PC-9 (cell line): ENCODE measurements around the gene AGAP3. TPM values are rescaled to one million over a fixed set of nuclear protein-coding genes. Genes with fewer than 3 reads are reported as not detected.

Experiments
- BruUV-seq: library from RNA; stranded (reverse); fragments of 400-500 nt; replicated peaks from 2 replicates; lab custom pipeline; 2021; lab: Mats Ljungman, UMichigan
- CTCF ChIA-PET: fragments of 300-600 bp; sonication (Branson Sonifier 250); formaldehyde crosslinking; loops from one replicate; lab custom pipeline; 2022; ENCODE audit warnings: antibody characterized with exemption; lab: Charles Lee
- POLR2A ChIA-PET: fragments of 300-600 bp; sonication (Branson Sonifier 250); formaldehyde crosslinking; loops from one replicate; lab custom pipeline; 2022; ENCODE audit warnings: antibody characterized with exemption; ENCODE audit not compliant: unreplicated experiment; lab: Charles Lee
- DNase-seq, 2 experiments: peaks; one replicate each; pipeline versions ENCODE4 v3.0.0 to v3.0.0-alpha.2; 2015 to 2022; ENCODE audit warnings: mixed read lengths in 1 of 2
- H2AFZ ChIP-seq: fragments of 200-600 bp; sonication (generic); 2 replicates; pipeline ENCODE4 v1.8.1; 2017; ENCODE audit warnings: antibody characterized with exemption
- H3F3A ChIP-seq: fragments of 200-600 bp; sonication (generic); 2 replicates; pipeline ENCODE4 v1.8.1; 2017; ENCODE audit warnings: antibody characterized with exemption, mild to moderate bottlenecking, low read depth; ENCODE audit not compliant: insufficient read depth
- H3K27ac ChIP-seq: fragments of 200-600 bp; sonication (generic); 2 replicates; pipeline ENCODE4 v1.6.1; 2016; ENCODE audit warnings: mixed run types
- H3K27me3 ChIP-seq: fragments of 200-600 bp; sonication (generic); 2 replicates; pipeline ENCODE4 v1.6.1; 2016; ENCODE audit warnings: low read depth, mixed run types; ENCODE audit not compliant: insufficient read depth
- H3K36me3 ChIP-seq: fragments of 200-600 bp; sonication (generic); 2 replicates; pipeline ENCODE4 v1.6.1; 2016; ENCODE audit warnings: low read depth, mixed run types
- H3K4me1 ChIP-seq: fragments of 200-600 bp; sonication (generic); replicated peaks from 2 replicates; pipeline ENCODE4 v1.6.1; 2016; ENCODE audit warnings: mixed run types; ENCODE audit not compliant: insufficient read depth
- H3K4me2 ChIP-seq: fragments of 200-600 bp; sonication (generic); 2 replicates; pipeline ENCODE4 v1.6.1; 2017; ENCODE audit warnings: mixed run types
- H3K4me3 ChIP-seq: fragments of 200-600 bp; sonication (generic); 2 replicates; pipeline ENCODE4 v1.6.1; 2016; ENCODE audit warnings: mixed run types
- H3K79me2 ChIP-seq: fragments of 200-600 bp; sonication (generic); 2 replicates; pipeline ENCODE4 v1.6.1; 2017; ENCODE audit warnings: low read depth, mixed run types
- H3K9me2 ChIP-seq: fragments of 200-600 bp; sonication (generic); 2 replicates; pipeline ENCODE4 v1.8.1; 2017; ENCODE audit warnings: mild to moderate bottlenecking; ENCODE audit not compliant: insufficient read depth
- H3K9me3 ChIP-seq: fragments of 200-600 bp; sonication (generic); 2 replicates; pipeline ENCODE4 v1.8.1; 2016; ENCODE audit warnings: low read depth; ENCODE audit not compliant: insufficient read depth
- H4K20me1 ChIP-seq: fragments of 200-600 bp; sonication (generic); 2 replicates; pipeline ENCODE4 v1.8.1; 2017; ENCODE audit not compliant: insufficient read depth
- CTCF ChIP-seq: fragments of 200-600 bp; sonication (generic); conservative IDR thresholded peaks from 2 replicates; pipeline ENCODE4 v1.6.1; 2017; ENCODE audit warnings: mixed run types, antibody characterized with exemption, mild to moderate bottlenecking, moderate library complexity
- EZH2 ChIP-seq: fragments of 200-600 bp; sonication (generic); IDR thresholded peaks from 2 replicates; pipeline ENCODE4 v1.8.0; 2017; ENCODE audit warnings: antibody characterized with exemption, low read depth
- intact Hi-C: fragments of 100-400 bp; cut with micrococcal nuclease; formaldehyde crosslinking; loops from one replicate; pipeline ENCODE4 v1.10.0; 2022; ENCODE audit not compliant: unreplicated experiment
- total RNA-seq: library from RNA; stranded (reverse); gene quantifications from 2 replicates; pipeline ENCODE4 v1.2.3, GENCODE V29; 2021

The AGAP3 gene
- total RNA-seq, 1 experiment from 2014 or later, result 103 TPM

GRCh38 chr7:151176401-151176800 is 90.1 kb downstream of the AGAP3 start:
- Histone ChIP-seq H3K27me3 (peaks cover 68% of the 10 kb centered on the region), H3K4me3 (no peak overlapping the region)
- TF ChIP-seq CTCF (no peak), EZH2 (no peak)

GRCh38 chr7:151177310-151177709 is 91.0 kb downstream of the AGAP3 start:
- H3K4me1 ChIP-seq, result no peaks in the 10 kb centered on the region
- H3K79me2 ChIP-seq, result no peaks in the 10 kb centered on the region
- POLR2A ChIA-PET, result no interaction called here
- DNase-seq, result no peak
- no peaks in the 10 kb centered on the region for H3K36me3 ChIP-seq
- no peaks in the 10 kb centered on the region for H3F3A ChIP-seq
- no peak overlapping the region for H3K27ac ChIP-seq
- intact Hi-C loops, result loop anchor here (10.0 kb wide), 1 partner anchor 893 kb away; no protein-coding TSS in a partner anchor
- H3K4me2 ChIP-seq, result no peak overlapping the region
- BruUV-seq, result no TSS peak
- H4K20me1 ChIP-seq, result no peaks in the 10 kb centered on the region; the same call in 1 of the 2 replicates
- H3K9me2 ChIP-seq, result no peaks in the 10 kb centered on the region
- peaks cover 72% of the 10 kb centered on the region for H3K27me3 ChIP-seq
- TF ChIP-seq EZH2 (no peak), CTCF (no peak)
- no peak overlapping the region for H2AFZ ChIP-seq
- no peaks in the 10 kb centered on the region for H3K9me3 ChIP-seq
- H3K4me3 ChIP-seq, result no peak overlapping the region
- CTCF ChIA-PET, result interaction anchor here (0.6 to 1.0 kb wide), 2 partner anchors 8 to 151 kb away, joined by 3 to 7 read pairs; no protein-coding TSS in a partner anchor

More at GRCh38 chr7:151176401-151176800, 90.1 kb downstream of the AGAP3 start:
- no peaks in the 10 kb centered on the region for H3K36me3 ChIP-seq
- ChIA-PET POLR2A (no interaction called here), CTCF (interaction anchor here (0.5 to 0.6 kb wide), 2 partner anchors 51 to 54 kb away, joined by 3 to 4 read pairs; partner anchors contain the start of gene ABCF2)
- no peaks in the 10 kb centered on the region for H3F3A ChIP-seq
- DNase-seq, result no peak
- H3K9me3 ChIP-seq, result no peaks in the 10 kb centered on the region
- BruUV-seq, result no TSS peak
- H3K27ac ChIP-seq, result no peak overlapping the region
- no peak overlapping the region for H3K4me2 ChIP-seq
- H4K20me1 ChIP-seq, result no peaks in the 10 kb centered on the region; the same call in 1 of the 2 replicates
- intact Hi-C loops, result loop anchor here (10.0 kb wide), 1 partner anchor 892 kb away; no protein-coding TSS in a partner anchor
- no peaks in the 10 kb centered on the region for H3K4me1 ChIP-seq
- H2AFZ ChIP-seq, result no peak overlapping the region
- H3K79me2 ChIP-seq, result no peaks in the 10 kb centered on the region
- H3K9me2 ChIP-seq, result no peaks in the 10 kb centered on the region

DNA sequence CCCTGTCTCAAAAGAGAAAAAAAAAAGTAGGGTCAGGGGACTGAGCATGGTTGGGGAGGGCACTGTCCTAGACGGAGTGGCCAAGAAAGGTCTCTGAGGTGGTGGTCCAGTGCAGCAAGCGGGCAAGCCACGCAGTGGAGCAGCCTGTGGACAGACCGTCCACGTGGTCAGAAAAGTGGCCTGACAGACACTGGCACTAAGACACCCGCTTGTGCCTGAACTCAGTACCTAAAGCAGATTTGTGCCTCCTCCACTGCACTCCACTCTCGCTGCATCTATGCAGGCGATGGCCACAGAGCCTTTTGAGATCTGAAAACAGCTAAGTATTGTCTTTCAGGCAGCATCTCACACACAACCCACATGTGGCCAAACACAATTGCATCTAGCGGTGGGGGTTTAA is 92.0 kb downstream of the AGAP3 start:
- Histone ChIP-seq H3K4me2 (no peak overlapping the region), H3K4me1 (no peaks in the 10 kb centered on the region), H3K36me3 (no peaks in the 10 kb centered on the region), H3F3A (no peaks in the 10 kb centered on the region), H3K79me2 (no peaks in the 10 kb centered on the region), H3K9me3 (no peaks in the 10 kb centered on the region), H3K27ac (no peak overlapping the region), H3K4me3 (no peak overlapping the region), H2AFZ (no peak overlapping the region), H3K27me3 (peaks cover 80% of the 10 kb centered on the region), H3K9me2 (no peaks in the 10 kb centered on the region), H4K20me1 (no peaks in the 10 kb centered on the region; the same call in 1 of the 2 replicates)
- CTCF ChIA-PET, result interaction anchor here (0.6 to 1.0 kb wide), 2 partner anchors 9 to 152 kb away, joined by 3 to 7 read pairs; no protein-coding TSS in a partner anchor
- no peak for DNase-seq
- TF ChIP-seq EZH2, result no peak
- TF ChIP-seq CTCF, result no peak
- POLR2A ChIA-PET, result no interaction called here
- BruUV-seq, result no TSS peak
- intact Hi-C loops, result loop anchor here (10.0 kb wide), 1 partner anchor 893 kb away; no protein-coding TSS in a partner anchor
